Fibroblast of lung (primary cell): ENCODE results near the gene ILF2.

Experiments
- CTCF ChIP-seq, 2 donors: IDR thresholded peaks in 1 of 2; conservative IDR thresholded peaks in 1 of 2; 1 replicate in 1 of 2; 2 replicates in 1 of 2; pipeline ENCODE4 v1.5.1; 2011 to 2012; ENCODE audit warnings: low read length in 2 of 2, control low read depth in 1 of 2, inconsistent platforms in 1 of 2, low read depth in 1 of 2, mild to moderate bottlenecking in 1 of 2
- EZH2 ChIP-seq: IDR thresholded peaks from 2 replicates; pipeline ENCODE4 v1.5.1; 2012; ENCODE audit warnings: low read length, control low read depth, mild to moderate bottlenecking; ENCODE audit errors: missing control alignments

GRCh38 chr1:153643100-153643499, 27.7 kb downstream of the ILF2 start:
- TF ChIP-seq CTCF (conservative IDR thresholded peaks at IDR 0.05 in 1 of 2, IDR thresholded peaks at IDR 0.05 in 1 of 2; ENCODE audit: low read depth in 1 of 2, low read length in 2 of 2) (no peak), EZH2 (no peak)
